ENCODE data around the gene GART.

- TF ChIP-seq CTCF (IDR thresholded peaks at IDR 0.05) (no peak), POLR2A (IDR thresholded peaks at IDR 0.05) (no peak)
Measured at GRCh38 chr21:33568448-33568847, 26.5 kb upstream of the GART start.

All from adrenal gland (tissue), 5 donors.